OCI-LY1 (cell line): ENCODE measurements around the gene C1orf50.

Experiments
- H2AFZ ChIP-seq: fragments of 200-600 bp; sonication (generic), shearing (Covaris generic); 2 replicates; pipeline ENCODE4 v1.6.0; 2014; ENCODE audit warnings: antibody characterized with exemption, mild to moderate bottlenecking, low read length
- H3F3A ChIP-seq: fragments of 200-600 bp; sonication (generic), shearing (Covaris generic); 2 replicates; pipeline ENCODE4 v1.6.0; 2014; ENCODE audit warnings: mild to moderate bottlenecking, antibody characterized with exemption, low read length, moderate library complexity; ENCODE audit not compliant: insufficient read depth
- H3K27ac ChIP-seq: fragments of 200-600 bp; sonication (generic); 2 replicates; pipeline ENCODE4 v1.5.1; 2014; ENCODE audit warnings: low read length, mixed run types, mild to moderate bottlenecking, low read depth; ENCODE audit not compliant: poor library complexity, severe bottlenecking
- H3K27me3 ChIP-seq: fragments of 200-600 bp; sonication (generic); 2 replicates; pipeline ENCODE4 v1.6.0; 2014; ENCODE audit warnings: antibody characterized with exemption, mild to moderate bottlenecking, low read length, moderate library complexity; ENCODE audit not compliant: insufficient read depth
- H3K36me3 ChIP-seq: fragments of 200-600 bp; sonication (generic); 2 replicates; pipeline ENCODE4 v1.6.1; 2014; ENCODE audit warnings: mild to moderate bottlenecking, antibody characterized with exemption, low read length, moderate library complexity, mixed read lengths; ENCODE audit not compliant: insufficient read depth
- H3K4me1 ChIP-seq: fragments of 200-600 bp; sonication (generic); 2 replicates; pipeline ENCODE4 v1.5.1; 2014; ENCODE audit warnings: mild to moderate bottlenecking, low read length, moderate library complexity; ENCODE audit not compliant: insufficient read depth, severe bottlenecking
- H3K4me2 ChIP-seq: fragments of 200-600 bp; sonication (generic), shearing (Covaris generic); 2 replicates; pipeline ENCODE4 v1.6.1; 2014; ENCODE audit warnings: low read length
- H3K4me3 ChIP-seq: fragments of 200-600 bp; sonication (generic); 2 replicates; pipeline ENCODE4 v1.5.1; 2014; ENCODE audit warnings: low read length, low read depth, mild to moderate bottlenecking, mixed read lengths; ENCODE audit not compliant: poor library complexity, severe bottlenecking
- H3K79me2 ChIP-seq: fragments of 200-600 bp; shearing (Covaris generic); 2 replicates; pipeline ENCODE4 v1.6.1; 2016; ENCODE audit warnings: mixed run types, low read length, mixed read lengths; ENCODE audit not compliant: insufficient read depth
- H3K9ac ChIP-seq: fragments of 200-600 bp; sonication (generic), shearing (Covaris generic); 2 replicates; pipeline ENCODE4 v1.6.1; 2014; ENCODE audit warnings: mild to moderate bottlenecking, low read length, mixed read lengths
- H3K9me2 ChIP-seq: fragments of 200-600 bp; sonication (generic), shearing (Covaris generic); 2 replicates; pipeline ENCODE4 v1.6.1; 2014; ENCODE audit warnings: low read depth, mild to moderate bottlenecking, low read length, mixed read lengths
- H3K9me3 ChIP-seq: fragments of 200-600 bp; shearing (Covaris generic); 2 replicates; pipeline ENCODE4 v1.6.1; 2014; ENCODE audit warnings: low read length, mixed read lengths
- H4K20me1 ChIP-seq: fragments of 200-600 bp; sonication (generic), shearing (Covaris generic); 2 replicates; pipeline ENCODE4 v1.6.0; 2016; ENCODE audit warnings: mild to moderate bottlenecking, low read length; ENCODE audit not compliant: insufficient read depth
- CTCF ChIP-seq: fragments of 200-600 bp; sonication (generic), shearing (Covaris generic); IDR thresholded peaks from 2 replicates; pipeline ENCODE4 v1.5.1; 2017; ENCODE audit warnings: mild to moderate bottlenecking, antibody characterized with exemption, low read length, moderate library complexity, mixed read lengths
- EZH2 ChIP-seq: fragments of 200-600 bp; sonication (generic), shearing (Covaris generic); IDR thresholded peaks from 2 replicates; pipeline ENCODE4 v1.8.0; 2017; ENCODE audit warnings: borderline replicate concordance, mixed run types, mild to moderate bottlenecking, antibody characterized with exemption, low read length, moderate library complexity, mixed read lengths

Gene C1orf50

GRCh38 chr1:42740851-42741580, 26.0 kb upstream of the C1orf50 start:
- TF ChIP-seq EZH2 (no peak), CTCF (no peak)
- no peak overlapping the region for H2AFZ ChIP-seq
- H3K79me2 ChIP-seq = no peaks in the 10 kb centered on the region
- H3K9me3 ChIP-seq = no peaks in the 10 kb centered on the region
- H3K4me3 ChIP-seq = no peak overlapping the region
- no peak overlapping the region for H3K4me2 ChIP-seq
- H3K27ac ChIP-seq = no peak overlapping the region
- no peaks in the 10 kb centered on the region for H3K9me2 ChIP-seq
- no peaks in the 10 kb centered on the region for H4K20me1 ChIP-seq
- peaks cover 5% of the 10 kb centered on the region; the same call in 1 of the 2 replicates for H3K36me3 ChIP-seq
- H3K9ac ChIP-seq = no peak overlapping the region
- no peaks in the 10 kb centered on the region for H3F3A ChIP-seq
- no peaks in the 10 kb centered on the region for H3K27me3 ChIP-seq
- no peaks in the 10 kb centered on the region for H3K4me1 ChIP-seq

GRCh38 chr1:42741706-42742105, 25.3 kb upstream of the C1orf50 start:
- H3K36me3 ChIP-seq = peaks cover 11% of the 10 kb centered on the region
- no peaks in the 10 kb centered on the region for H3K27me3 ChIP-seq
- H4K20me1 ChIP-seq = no peaks in the 10 kb centered on the region
- H2AFZ ChIP-seq = no peak overlapping the region
- H3K9me3 ChIP-seq = no peaks in the 10 kb centered on the region
- H3K79me2 ChIP-seq = no peaks in the 10 kb centered on the region
- no peaks in the 10 kb centered on the region for H3K4me1 ChIP-seq
- H3K4me2 ChIP-seq = no peak overlapping the region
- no peaks in the 10 kb centered on the region for H3F3A ChIP-seq
- no peak for TF ChIP-seq EZH2
- TF ChIP-seq CTCF = no peak
- H3K9me2 ChIP-seq = no peaks in the 10 kb centered on the region
- H3K27ac ChIP-seq = no peak overlapping the region
- H3K4me3 ChIP-seq = no peak overlapping the region
- no peak overlapping the region for H3K9ac ChIP-seq

GRCh38 chr1:42742141-42742540, 24.9 kb upstream of the C1orf50 start:
- no peaks in the 10 kb centered on the region for H3K4me1 ChIP-seq
- no peaks in the 10 kb centered on the region for H3K27me3 ChIP-seq
- H3K9me2 ChIP-seq = no peaks in the 10 kb centered on the region
- H2AFZ ChIP-seq = no peak overlapping the region
- no peaks in the 10 kb centered on the region for H3F3A ChIP-seq
- H3K4me3 ChIP-seq = no peak overlapping the region
- H4K20me1 ChIP-seq = no peaks in the 10 kb centered on the region
- no peak overlapping the region for H3K4me2 ChIP-seq
- H3K36me3 ChIP-seq = peaks cover 15% of the 10 kb centered on the region
- H3K79me2 ChIP-seq = no peaks in the 10 kb centered on the region
- no peak overlapping the region for H3K9ac ChIP-seq
- no peak for TF ChIP-seq CTCF
- TF ChIP-seq EZH2 = no peak
- no peak overlapping the region for H3K27ac ChIP-seq
- H3K9me3 ChIP-seq = no peaks in the 10 kb centered on the region
